GM18502 (cell line): ENCODE data around the gene ITGB3.
A peak's percentile ranks its signal among the peaks of the same experiment; 100 is the strongest.

Experiments
- ATAC-seq: cut with Tn5 transposase; IDR thresholded peaks from one replicate; pipeline ENCODE4 v1.9.1; 2021; ENCODE audit warnings: mild to moderate bottlenecking; ENCODE audit not compliant: unreplicated experiment, poor library complexity

The ITGB3 gene

DNA sequence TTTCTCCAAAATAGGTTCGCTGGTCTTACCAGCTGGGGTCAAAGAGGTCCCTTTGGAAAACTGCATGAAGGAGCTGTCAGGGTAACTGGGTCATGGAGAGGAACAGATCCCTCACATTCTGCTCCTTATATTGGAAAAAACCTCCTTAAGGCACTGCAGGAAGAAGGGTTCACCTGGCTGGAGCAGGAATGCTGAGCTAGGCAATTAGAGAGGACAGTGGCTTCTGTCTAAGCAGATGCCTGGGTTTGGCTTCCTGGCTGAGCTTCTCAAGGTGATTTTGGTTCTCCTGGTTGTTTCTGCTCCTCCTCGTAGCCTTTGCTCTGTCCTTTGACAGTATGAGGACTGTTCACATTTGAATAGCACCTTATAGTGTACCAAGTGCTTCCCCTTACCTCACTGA lies 19.6 kb downstream of the ITGB3 start:
- no peak for ATAC-seq

DNA sequence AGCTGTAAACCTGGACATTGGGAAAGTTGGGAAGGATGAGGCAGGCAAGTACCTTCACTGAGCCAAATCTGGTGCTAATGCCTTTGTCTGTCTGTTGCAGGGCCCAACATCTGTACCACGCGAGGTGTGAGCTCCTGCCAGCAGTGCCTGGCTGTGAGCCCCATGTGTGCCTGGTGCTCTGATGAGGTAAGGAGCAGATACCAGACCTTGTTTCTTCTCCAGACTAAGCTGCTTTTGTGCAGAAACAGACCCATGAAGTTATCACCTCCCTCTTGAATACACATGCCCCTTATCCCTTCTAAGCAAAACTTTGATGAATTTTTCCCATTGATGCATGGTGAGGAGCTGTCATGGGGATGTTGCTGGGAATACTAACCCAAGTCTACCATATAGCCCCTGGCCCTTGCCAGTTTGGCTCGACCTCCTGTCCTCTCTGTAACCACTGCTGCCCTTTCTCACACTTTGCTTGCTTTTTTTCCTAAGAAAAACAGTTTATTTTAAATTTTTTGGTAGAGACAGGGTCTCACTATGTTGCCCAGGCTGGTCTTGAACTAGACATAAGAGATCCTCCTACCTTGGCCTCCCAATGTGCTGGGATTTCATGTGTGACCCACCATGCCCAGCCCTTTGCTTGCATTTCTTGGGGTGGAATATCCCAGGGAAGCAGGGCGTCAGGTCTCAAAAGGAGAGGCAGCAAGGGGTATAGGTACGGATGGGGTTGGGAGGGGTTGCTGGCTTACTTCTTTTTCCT lies 20.9 kb downstream of the ITGB3 start:
- ATAC-seq = no peak

DNA sequence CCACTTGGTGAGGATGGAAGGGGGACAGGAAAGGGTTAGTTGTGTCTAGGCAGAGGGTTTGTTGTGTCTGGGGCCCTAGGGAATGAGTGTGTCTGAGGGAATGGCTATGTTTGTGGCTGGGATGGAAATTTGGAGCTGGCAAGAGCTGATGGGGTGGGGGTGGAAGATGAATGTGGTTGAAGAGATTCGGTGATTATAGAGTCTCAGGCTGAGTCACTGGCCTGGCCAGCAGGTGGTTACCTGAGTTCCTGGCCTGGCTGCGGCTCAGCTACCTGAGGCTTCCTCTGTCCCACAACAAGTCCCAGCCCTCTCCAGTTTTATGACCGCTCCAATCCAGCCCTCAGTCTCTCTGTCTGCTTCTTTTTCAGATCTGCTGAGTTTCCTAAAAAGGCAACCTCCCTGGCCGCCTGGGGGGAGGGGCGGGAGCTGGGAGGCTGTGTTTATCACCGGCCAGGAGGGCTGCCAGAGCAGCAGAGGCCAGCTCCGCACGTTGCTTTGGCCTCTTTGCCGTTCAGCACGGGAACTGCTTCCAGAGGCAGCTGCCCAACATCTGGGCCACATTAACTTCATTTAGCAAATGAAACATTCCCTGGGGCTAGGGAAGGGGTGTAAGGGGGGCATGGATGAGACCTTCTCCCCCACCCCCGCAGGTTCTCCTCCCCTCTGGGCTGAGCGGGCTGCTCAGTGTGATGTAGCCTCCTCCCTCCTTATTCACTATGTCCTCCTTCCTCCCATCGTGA lies 21.8 kb downstream of the ITGB3 start:
- ATAC-seq = no peak

DNA sequence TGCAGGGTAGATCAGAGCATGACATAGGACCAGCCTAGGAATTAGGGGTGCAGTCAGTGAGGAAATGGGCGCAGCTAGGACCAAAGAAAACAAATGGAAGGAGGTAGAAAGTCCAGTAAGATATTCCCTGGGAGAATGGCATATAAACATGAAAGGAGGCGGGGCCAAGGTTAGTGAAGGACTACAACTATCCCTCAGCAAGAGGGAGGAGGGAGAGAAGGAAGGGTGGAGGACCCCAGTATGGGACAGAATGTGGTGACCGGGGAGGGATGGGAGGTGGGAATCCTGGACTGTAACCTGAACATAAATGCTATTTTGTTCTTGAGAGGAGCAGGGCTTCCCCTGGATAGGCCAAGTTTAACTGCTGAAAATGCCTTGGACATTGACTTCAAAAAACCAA lies 22.8 kb downstream of the ITGB3 start:
- ATAC-seq = no peak

DNA sequence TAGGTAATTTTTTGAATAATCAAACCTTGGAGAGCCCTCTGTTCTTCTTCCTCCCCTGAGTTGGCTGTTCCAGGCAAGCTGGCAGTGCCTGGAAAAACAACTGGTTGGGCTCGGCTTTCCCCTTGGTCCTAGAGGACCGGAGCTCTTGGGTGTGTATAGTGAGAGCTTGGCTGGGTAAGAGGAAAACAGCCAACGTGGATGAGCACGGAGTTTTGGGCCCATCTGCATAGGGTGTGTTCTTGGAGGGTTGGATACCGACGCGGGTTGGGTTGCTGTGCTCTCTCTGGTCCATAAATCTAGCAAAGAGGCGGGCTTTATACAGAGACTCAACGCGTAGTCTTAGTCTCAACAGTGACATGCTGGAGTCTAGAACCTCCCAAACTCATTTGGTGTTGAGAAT lies 23.2 kb downstream of the ITGB3 start:
- no peak for ATAC-seq

DNA sequence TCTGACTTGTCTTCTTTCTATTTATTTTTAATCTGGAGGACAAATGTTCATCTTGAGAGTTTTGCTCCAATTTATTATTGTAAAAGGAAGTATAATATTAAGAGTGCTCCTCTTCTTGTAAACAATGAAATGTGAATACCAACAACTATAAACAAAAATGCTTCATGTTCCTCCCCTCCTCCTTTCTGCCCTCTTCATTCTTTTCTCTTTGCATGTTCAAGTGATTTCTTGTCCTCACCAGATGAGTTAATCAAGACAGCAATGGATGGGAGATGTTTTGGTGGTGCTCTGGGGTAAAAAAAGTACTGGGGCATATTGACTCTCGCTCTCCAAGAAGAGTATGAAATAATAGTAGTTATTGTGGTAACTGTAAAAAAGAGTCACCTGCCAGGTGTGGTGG lies 24.3 kb downstream of the ITGB3 start:
- ATAC-seq = no peak

DNA sequence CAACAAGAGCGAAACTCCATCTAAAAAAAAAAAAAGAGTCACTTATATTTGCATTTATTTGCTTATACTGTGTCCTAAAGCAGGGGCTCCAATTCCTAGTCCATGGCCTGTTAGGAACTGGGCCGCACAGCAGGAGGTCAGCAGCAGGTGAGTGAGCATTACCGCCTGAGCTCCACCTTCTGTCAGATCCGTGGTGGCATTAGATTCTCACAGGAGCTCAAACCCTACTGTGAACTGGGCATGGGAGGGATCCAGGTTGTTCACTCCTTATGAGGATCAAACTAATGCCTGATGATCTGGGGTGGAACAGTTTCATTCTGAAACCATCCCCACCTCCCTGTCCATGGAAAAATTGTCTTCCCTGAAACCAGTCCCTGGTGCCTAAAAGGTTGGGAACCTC lies 24.9 kb downstream of the ITGB3 start:
- ATAC-seq = no peak

DNA sequence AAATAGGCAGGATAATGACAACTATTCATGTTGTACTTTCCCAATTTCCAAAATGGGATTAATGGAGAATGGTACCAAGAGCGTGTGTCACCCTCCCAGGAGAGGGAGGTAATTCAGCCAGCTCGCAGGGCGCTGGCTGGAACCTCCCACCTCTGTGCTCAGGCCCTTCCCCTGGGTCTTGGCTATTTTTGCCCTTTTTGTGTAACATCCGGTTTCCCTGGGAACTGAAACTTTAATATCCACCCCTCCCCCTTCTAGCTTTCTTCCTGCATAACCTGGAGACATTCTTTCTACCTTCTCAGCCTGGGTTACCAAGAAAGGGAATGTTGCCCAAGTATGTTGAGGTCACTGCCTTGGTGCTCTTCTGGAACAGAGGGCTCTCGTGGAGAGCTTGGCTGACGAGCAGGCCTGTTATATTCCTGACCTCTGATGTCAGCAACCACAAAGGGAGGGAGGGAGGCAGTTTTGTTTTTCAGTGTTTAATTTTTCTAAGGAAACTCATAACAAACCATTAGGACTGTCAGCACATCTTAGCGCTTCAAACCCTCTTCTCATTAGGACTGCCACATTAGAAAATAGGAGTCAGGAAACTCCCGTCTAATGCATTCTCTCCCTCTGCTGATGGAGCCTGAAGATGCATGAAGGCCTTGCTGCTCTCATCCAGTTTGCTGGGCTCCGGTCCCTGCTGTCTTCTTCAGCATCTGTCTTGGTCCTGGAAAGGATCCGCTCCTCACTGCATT lies 25.6 kb downstream of the ITGB3 start:
- ATAC-seq = peak; percentile 84

DNA sequence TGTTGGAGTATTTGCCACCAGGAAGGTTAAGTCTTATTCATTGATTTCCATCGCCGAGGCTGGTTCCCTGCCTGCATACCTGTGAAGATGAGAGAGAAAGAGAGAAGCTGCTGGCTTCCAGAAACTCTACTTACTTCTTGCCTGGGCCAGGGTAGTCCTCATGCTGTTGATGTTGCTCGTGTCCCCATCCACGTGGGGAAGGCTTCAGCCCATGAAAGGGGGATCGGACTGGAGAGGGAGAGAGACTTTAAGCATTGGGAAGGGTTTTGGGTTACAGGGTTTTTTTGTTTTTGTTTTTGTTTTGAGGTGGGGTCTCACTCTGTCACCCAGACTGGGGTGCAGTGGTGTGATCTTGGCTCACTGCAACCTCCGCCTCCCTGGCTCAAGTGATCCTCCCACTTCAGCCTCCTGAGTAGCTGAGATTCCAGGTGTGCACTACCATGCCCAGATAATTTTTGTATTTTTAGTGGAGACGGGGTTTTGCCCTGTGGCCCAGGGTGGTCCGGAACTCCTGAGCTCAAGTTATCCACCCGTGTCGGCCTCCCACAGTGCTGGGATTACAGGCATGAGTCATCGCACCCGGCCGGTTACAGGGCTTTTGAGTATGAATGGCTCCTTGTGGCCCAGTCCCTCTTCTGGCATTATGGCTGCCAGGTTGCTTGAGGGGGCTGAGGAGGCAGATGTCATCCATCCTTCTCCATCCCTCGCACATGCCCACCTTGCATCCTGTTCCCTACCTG lies 26.6 kb downstream of the ITGB3 start:
- no peak for ATAC-seq

DNA sequence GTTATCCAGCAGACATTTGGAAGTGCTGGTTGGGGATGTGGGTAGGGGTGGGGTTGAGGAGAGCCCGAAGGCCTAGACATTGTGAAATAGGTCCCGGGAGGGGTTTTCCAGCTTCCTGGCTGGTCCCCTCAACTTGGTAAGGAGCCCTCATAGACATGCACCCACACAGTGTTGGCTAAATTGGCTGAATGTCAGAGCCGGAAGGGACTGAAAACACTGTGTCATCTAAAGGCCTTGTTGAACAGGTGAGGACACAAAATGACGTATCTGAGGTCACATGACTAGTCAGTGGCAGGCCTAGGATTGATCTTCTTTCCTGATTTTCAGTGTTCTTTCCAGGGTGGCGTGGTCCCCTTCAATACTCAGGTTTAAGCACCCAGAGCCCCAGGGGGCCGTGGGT lies 27.6 kb downstream of the ITGB3 start:
- ATAC-seq = no peak

DNA sequence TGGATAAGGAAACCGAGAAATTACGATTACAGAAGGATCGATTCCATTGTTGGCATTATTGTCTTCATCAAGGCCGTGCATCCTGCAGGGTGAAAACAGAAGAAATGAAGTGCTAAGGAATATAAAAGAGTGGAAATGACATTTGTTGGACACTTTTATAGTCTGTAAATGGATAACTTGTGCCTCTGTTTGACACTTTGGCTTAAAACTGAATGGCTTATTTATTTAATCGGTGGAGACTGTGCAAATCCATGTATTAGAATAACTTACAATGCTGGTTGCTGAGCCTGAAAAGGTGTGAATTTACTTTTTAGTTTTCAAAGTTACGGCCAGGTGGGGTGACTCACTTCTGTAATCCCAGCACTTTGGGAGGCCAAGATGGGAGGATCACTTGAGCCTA lies 31.4 kb downstream of the ITGB3 start:
- no peak for ATAC-seq

DNA sequence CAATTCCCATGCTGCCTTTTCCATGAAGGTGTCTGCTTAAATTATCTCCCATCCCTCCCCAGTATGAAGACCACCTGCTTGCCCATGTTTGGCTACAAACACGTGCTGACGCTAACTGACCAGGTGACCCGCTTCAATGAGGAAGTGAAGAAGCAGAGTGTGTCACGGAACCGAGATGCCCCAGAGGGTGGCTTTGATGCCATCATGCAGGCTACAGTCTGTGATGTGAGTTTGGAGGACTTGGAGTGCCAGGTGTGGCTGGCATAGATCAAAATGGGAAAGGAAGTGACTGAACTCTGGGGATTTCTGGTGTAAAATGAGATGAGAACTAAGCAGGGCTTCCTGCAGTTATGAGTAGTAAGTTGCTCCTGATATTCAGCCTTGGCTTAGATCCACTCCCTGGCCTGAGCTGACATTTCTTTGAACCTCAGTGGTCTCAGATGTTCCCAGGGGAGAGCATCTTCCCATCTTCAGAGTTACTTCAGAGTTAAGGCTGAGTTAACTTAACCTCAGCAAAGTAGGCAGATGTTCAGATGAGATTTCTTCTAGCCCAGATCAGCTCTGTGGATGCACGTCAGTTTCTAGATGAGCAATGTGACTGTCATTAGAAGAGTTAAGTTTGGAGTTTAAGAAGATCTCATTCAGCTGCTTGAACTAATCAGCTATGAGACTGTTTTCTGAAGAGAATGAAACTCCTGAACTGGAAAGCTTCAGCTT lies 32.7 kb downstream of the ITGB3 start:
- ATAC-seq = peak; percentile 69

DNA sequence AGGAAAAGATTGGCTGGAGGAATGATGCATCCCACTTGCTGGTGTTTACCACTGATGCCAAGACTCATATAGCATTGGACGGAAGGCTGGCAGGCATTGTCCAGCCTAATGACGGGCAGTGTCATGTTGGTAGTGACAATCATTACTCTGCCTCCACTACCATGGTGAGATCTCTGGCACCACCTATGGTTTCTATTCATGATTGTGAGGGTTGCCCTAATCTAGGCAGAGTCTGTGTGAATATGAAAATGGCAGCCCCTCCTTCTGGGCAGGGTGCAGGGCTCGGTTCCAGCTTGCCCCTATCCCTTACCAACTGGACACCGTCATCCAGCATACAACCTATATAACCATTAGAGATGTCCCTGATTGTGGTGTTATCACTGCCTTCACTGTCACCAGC lies 33.4 kb downstream of the ITGB3 start:
- ATAC-seq = no peak

DNA sequence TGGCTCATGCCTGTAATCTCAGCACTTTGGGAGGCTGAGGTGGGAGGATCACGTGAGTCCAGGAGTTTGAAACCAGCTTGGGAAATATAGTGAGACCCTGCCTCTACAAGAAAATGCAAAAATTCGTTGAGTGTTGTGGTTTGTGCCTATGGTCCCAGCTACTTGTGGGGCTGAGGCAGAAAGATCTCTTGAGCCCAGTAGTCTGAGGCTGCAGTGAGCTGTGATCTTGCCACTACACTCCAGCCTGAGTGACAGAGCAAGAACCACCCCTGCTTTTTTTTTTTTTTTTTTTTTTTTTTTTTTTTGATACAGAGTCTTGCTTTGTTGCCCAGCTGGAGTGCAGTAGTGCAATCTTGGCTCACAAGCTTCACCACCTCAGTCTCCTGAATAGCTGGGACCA lies 34.0 kb downstream of the ITGB3 start:
- no peak for ATAC-seq

DNA sequence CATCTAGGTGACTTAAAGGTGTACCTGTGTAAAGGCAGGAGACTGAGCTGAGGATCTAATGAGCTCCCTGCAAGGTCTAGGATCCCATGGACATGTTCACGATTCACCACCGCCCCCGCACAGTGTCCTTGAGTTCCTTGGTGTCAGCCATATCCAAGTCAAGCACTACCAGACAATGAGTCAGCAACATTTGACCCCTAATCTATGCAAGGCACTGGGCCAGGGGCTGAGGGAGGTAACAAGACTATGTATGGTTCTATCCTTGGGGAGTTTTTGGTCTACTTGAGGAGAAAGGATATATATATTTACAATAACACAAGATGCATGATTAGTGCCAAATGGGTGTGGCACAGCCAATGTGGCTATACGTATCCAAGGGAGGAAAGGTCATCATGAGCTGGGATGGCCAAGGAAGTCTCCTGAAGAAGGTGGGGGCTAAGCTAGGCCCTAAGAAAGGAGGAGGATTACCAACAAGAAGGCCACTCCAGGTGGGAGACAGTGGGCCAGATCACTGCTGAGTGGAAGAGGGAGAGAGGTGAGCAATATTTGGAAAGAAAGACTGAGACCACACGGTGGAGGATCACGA lies 35.0 kb downstream of the ITGB3 start:
- no peak for ATAC-seq

DNA sequence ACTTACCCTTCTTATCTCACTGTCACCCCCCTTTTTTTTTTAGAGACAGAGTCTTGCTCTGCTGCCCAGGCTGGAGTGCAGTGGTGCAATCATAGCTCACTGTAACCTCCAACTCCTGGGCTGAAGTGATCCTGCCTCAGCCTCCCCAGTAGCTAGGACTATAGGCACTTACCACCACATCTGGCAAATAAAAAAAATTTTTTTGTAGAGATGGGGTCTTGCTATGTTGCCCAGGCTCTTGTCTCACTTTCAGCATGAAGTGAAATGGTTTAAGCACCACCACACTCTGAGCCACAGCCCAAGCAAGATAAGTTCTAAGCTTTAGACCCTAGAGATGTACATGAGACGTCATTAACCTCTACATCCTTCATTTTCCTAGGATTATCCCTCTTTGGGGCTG lies 35.7 kb downstream of the ITGB3 start:
- no peak for ATAC-seq

DNA sequence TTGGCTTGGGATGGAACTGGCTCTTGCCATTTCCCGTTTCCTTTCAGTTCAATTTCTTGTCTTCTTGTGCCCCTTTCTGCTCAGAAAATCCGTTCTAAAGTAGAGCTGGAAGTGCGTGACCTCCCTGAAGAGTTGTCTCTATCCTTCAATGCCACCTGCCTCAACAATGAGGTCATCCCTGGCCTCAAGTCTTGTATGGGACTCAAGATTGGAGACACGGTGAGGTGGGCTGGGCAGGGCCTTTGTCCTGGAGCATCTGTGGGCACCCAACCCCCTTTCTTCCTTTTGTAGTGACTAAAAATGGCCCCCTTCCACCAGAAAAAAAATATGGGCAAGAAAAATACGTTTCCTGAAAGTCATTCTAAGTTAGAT lies 37.2 kb downstream of the ITGB3 start:
- ATAC-seq = no peak

DNA sequence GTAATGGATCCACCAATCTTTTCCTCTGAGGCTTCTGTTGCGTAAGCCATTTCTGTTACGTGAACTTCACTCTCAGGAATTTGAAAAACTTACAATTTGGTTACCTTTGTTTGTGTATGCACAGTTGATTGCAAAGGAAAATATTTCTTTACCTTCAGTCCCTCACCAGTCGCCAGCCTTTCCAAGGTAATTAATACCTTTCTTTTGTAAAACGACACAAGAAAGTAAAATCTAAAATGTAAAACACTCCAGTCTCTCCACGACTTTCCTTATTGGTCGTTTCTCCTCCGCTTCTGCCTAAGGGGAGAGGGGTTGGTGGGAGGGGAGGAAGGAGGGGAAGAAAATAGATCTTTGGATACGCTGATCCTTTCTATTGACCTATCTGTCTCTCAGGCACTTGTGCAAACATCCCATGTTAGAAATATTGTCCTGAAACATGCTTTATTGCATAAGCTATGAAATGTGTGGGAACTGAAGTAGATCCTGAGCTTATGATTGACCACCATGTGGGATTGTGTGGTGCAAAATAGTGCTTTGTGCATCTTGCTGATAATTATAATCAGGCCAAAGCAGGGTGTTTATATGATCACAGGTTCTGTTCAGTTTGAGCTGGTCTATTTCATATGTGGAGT lies 37.7 kb downstream of the ITGB3 start:
- no peak for ATAC-seq

DNA sequence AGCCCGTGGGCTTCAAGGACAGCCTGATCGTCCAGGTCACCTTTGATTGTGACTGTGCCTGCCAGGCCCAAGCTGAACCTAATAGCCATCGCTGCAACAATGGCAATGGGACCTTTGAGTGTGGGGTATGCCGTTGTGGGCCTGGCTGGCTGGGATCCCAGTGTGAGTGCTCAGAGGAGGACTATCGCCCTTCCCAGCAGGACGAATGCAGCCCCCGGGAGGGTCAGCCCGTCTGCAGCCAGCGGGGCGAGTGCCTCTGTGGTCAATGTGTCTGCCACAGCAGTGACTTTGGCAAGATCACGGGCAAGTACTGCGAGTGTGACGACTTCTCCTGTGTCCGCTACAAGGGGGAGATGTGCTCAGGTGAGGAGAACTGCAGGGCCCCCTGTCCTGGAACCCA lies 38.6 kb downstream of the ITGB3 start:
- ATAC-seq = no peak
